ENCODE measurements around the gene ALG14.

The ALG14 gene

GRCh38 chr1:95085376-95085775 is 12.6 kb upstream of the ALG14 start:
- peaks cover 3% of the 10 kb centered on the region for H3K27me3 ChIP-seq (ENCODE audit: insufficient read depth, poor library complexity, severe bottlenecking)
- TF ChIP-seq SPI1 (IDR thresholded peaks at IDR 0.05; ENCODE audit: borderline replicate concordance, low read depth) (no peak), REST (IDR thresholded peaks at IDR 0.05; ENCODE audit: insufficient replicate concordance, low read depth) (no peak), CTCF (IDR thresholded peaks at IDR 0.05; ENCODE audit: insufficient read depth, low read length) (no peak), POLR2AphosphoS5 (IDR thresholded peaks at IDR 0.05; ENCODE audit: low read depth) (no peak), GABPA (IDR thresholded peaks at IDR 0.05; ENCODE audit: low read depth) (no peak)
- no peak overlapping the region for H3K27ac ChIP-seq (replicated peaks)
- no peak overlapping the region for H3K4me3 ChIP-seq (replicated peaks; ENCODE audit: insufficient read depth, low read length)
- DNase-seq (ENCODE audit: low read depth in 1 of 2, low spot score in 1 of 2) = no peak

GRCh38 chr1:95084317-95085176 is 11.8 kb upstream of the ALG14 start:
- Histone ChIP-seq H3K4me3 (replicated peaks; ENCODE audit: insufficient read depth, low read length) (no peak overlapping the region), H3K27me3 (ENCODE audit: insufficient read depth, poor library complexity, severe bottlenecking) (peaks cover 3% of the 10 kb centered on the region), H3K27ac (replicated peaks) (no peak overlapping the region)
- peak in 1 of 2 experiments; percentile 16 for DNase-seq (ENCODE audit: low read depth in 1 of 2, low spot score in 1 of 2)
- TF ChIP-seq REST (IDR thresholded peaks at IDR 0.05; ENCODE audit: insufficient replicate concordance, low read depth) = no peak
- peak; percentile 70 for TF ChIP-seq CTCF (IDR thresholded peaks at IDR 0.05; ENCODE audit: insufficient read depth, low read length)

- Histone ChIP-seq H3K4me3 (replicated peaks; ENCODE audit: insufficient read depth, low read length) (no peak overlapping the region), H3K27ac (replicated peaks) (no peak overlapping the region), H3K27me3 (ENCODE audit: insufficient read depth, poor library complexity, severe bottlenecking) (peaks cover 8% of the 10 kb centered on the region)
- TF ChIP-seq CTCF (IDR thresholded peaks at IDR 0.05; ENCODE audit: insufficient read depth, low read length) (no peak), POLR2AphosphoS5 (IDR thresholded peaks at IDR 0.05; ENCODE audit: low read depth) (no peak), REST (IDR thresholded peaks at IDR 0.05; ENCODE audit: insufficient replicate concordance, low read depth) (no peak), GABPA (IDR thresholded peaks at IDR 0.05; ENCODE audit: low read depth) (no peak), SPI1 (IDR thresholded peaks at IDR 0.05; ENCODE audit: borderline replicate concordance, low read depth) (no peak)
- DNase-seq (ENCODE audit: low read depth in 1 of 2, low spot score in 1 of 2) = no peak
Observed at GRCh38 chr1:95080879-95081278, 8.1 kb upstream of the ALG14 start.
